ENCODE measurements around the gene L3MBTL4. TPM values are rescaled to one million over a fixed set of nuclear protein-coding genes. Genes with fewer than 3 reads are reported as not detected.

Gene L3MBTL4
- total RNA-seq, 2 experiments from 2014 or later: 0.19 to 0.47 TPM

- H3K36me3 Mint-ChIP-seq (ENCODE audit: low read depth): no peaks in the 10 kb centered on the region
- DNase-seq (no peak), ATAC-seq (ENCODE audit: poor library complexity) (no peak)
- H3K27ac Mint-ChIP-seq: no peak overlapping the region
- intact Hi-C loops (cut with DNase I, micrococcal nuclease): no loop called here
- CTCF ChIA-PET: no interaction called here
- Histone ChIP-seq H3K4me3 (ENCODE audit: low read length) (no peak overlapping the region), H3K4me1 (ENCODE audit: insufficient read depth, low read length) (no peaks in the 10 kb centered on the region), H3K36me3 (ENCODE audit: insufficient read depth, low read length) (no peaks in the 10 kb centered on the region), H3K27me3 (ENCODE audit: control insufficient read depth in 1 of 2, insufficient read depth in 2 of 2, low read length in 2 of 2) (no peaks in the 10 kb centered on the region), H3K9me3 (ENCODE audit: control insufficient read depth in 1 of 2, insufficient read depth in 1 of 2, low read length in 2 of 2) (peaks cover 0 to 7% of the 10 kb centered on the region in 2 experiments), H3K27ac (ENCODE audit: low read depth in 1 of 2, low read length in 2 of 2) (no peak overlapping the region)
- POLR2A ChIA-PET: no interaction called here
- TF ChIP-seq, protein P1, sequence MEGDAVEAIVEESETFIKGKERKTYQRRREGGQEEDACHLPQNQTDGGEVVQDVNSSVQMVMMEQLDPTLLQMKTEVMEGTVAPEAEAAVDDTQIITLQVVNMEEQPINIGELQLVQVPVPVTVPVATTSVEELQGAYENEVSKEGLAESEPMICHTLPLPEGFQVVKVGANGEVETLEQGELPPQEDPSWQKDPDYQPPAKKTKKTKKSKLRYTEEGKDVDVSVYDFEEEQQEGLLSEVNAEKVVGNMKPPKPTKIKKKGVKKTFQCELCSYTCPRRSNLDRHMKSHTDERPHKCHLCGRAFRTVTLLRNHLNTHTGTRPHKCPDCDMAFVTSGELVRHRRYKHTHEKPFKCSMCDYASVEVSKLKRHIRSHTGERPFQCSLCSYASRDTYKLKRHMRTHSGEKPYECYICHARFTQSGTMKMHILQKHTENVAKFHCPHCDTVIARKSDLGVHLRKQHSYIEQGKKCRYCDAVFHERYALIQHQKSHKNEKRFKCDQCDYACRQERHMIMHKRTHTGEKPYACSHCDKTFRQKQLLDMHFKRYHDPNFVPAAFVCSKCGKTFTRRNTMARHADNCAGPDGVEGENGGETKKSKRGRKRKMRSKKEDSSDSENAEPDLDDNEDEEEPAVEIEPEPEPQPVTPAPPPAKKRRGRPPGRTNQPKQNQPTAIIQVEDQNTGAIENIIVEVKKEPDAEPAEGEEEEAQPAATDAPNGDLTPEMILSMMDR (IDR thresholded peaks at IDR 0.05): no peak
- no peak overlapping the region for H3K4me3 Mint-ChIP-seq
- H3K27me3 Mint-ChIP-seq: no peaks in the 10 kb centered on the region
- no peaks in the 10 kb centered on the region for H3K9me3 Mint-ChIP-seq
- no peaks in the 10 kb centered on the region for H3K4me1 Mint-ChIP-seq (ENCODE audit: low read depth)
These were observed 391.9 kb downstream of the L3MBTL4 start for GRCh38 chr18:6022845-6023244.

- intact Hi-C loops (cut with DNase I, micrococcal nuclease): no loop called here
- Histone ChIP-seq H3K4me1 (ENCODE audit: insufficient read depth, low read length) (no peaks in the 10 kb centered on the region), H3K4me3 (ENCODE audit: low read length) (no peak overlapping the region), H3K36me3 (ENCODE audit: insufficient read depth, low read length) (no peaks in the 10 kb centered on the region), H3K9me3 (ENCODE audit: control insufficient read depth in 1 of 2, insufficient read depth in 1 of 2, low read length in 2 of 2) (peaks cover 0 to 7% of the 10 kb centered on the region in 2 experiments), H3K27me3 (ENCODE audit: control insufficient read depth in 1 of 2, insufficient read depth in 2 of 2, low read length in 2 of 2) (no peaks in the 10 kb centered on the region), H3K27ac (ENCODE audit: low read depth in 1 of 2, low read length in 2 of 2) (no peak overlapping the region)
- H3K27ac Mint-ChIP-seq: no peak overlapping the region
- ChIA-PET CTCF (no interaction called here), POLR2A (no interaction called here)
- H3K9me3 Mint-ChIP-seq: no peaks in the 10 kb centered on the region
- TF ChIP-seq, protein P1 (IDR thresholded peaks at IDR 0.05): no peak
- no peaks in the 10 kb centered on the region for H3K27me3 Mint-ChIP-seq
- no peak for DNase-seq
- H3K36me3 Mint-ChIP-seq (ENCODE audit: low read depth): no peaks in the 10 kb centered on the region
- no peaks in the 10 kb centered on the region for H3K4me1 Mint-ChIP-seq (ENCODE audit: low read depth)
- ATAC-seq (ENCODE audit: poor library complexity): no peak
- H3K4me3 Mint-ChIP-seq: no peak overlapping the region
These were observed 392.7 kb downstream of the L3MBTL4 start for GRCh38 chr18:6022074-6022444.

- Histone ChIP-seq H3K36me3 (ENCODE audit: insufficient read depth, low read length) (no peaks in the 10 kb centered on the region), H3K4me1 (ENCODE audit: insufficient read depth, low read length) (no peaks in the 10 kb centered on the region), H3K27me3 (ENCODE audit: control insufficient read depth in 1 of 2, insufficient read depth in 2 of 2, low read length in 2 of 2) (no peaks in the 10 kb centered on the region), H3K27ac (ENCODE audit: low read depth in 1 of 2, low read length in 2 of 2) (no peak overlapping the region), H3K9me3 (ENCODE audit: control insufficient read depth in 1 of 2, insufficient read depth in 1 of 2, low read length in 2 of 2) (peaks cover 0 to 7% of the 10 kb centered on the region in 2 experiments), H3K4me3 (ENCODE audit: low read length) (no peak overlapping the region)
- ATAC-seq (ENCODE audit: poor library complexity): no peak
- Mint-ChIP-seq H3K9me3 (no peaks in the 10 kb centered on the region), H3K27ac (no peak overlapping the region), H3K36me3 (ENCODE audit: low read depth) (no peaks in the 10 kb centered on the region), H3K27me3 (no peaks in the 10 kb centered on the region), H3K4me3 (no peak overlapping the region), H3K4me1 (ENCODE audit: low read depth) (no peaks in the 10 kb centered on the region)
- TF ChIP-seq, protein P1 (IDR thresholded peaks at IDR 0.05): no peak
- intact Hi-C loops (cut with DNase I, micrococcal nuclease): no loop called here
- CTCF ChIA-PET: no interaction called here
- POLR2A ChIA-PET: no interaction called here
- DNase-seq: peak in 2 of 14 experiments; percentile 4 to 20
These were observed 393.2 kb downstream of the L3MBTL4 start for GRCh38 chr18:6021306-6022073.
